Measurements from ENCODE around the gene SGSM2.

GRCh38 chr17:2388683-2389055, 51.4 kb downstream of the SGSM2 start:
- TF ChIP-seq, protein P1, sequence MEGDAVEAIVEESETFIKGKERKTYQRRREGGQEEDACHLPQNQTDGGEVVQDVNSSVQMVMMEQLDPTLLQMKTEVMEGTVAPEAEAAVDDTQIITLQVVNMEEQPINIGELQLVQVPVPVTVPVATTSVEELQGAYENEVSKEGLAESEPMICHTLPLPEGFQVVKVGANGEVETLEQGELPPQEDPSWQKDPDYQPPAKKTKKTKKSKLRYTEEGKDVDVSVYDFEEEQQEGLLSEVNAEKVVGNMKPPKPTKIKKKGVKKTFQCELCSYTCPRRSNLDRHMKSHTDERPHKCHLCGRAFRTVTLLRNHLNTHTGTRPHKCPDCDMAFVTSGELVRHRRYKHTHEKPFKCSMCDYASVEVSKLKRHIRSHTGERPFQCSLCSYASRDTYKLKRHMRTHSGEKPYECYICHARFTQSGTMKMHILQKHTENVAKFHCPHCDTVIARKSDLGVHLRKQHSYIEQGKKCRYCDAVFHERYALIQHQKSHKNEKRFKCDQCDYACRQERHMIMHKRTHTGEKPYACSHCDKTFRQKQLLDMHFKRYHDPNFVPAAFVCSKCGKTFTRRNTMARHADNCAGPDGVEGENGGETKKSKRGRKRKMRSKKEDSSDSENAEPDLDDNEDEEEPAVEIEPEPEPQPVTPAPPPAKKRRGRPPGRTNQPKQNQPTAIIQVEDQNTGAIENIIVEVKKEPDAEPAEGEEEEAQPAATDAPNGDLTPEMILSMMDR (IDR thresholded peaks at IDR 0.05; ENCODE audit: insufficient read depth, low read length, poor library complexity, severe bottlenecking) = no peak
- TF ChIP-seq EZH2phosphoT487 (conservative IDR thresholded peaks at IDR 0.05; ENCODE audit: low read length) = no peak
